Activated naive CD8-positive, alpha-beta T cell treated with anti-CD3 and anti-CD28 coated beads, Interleukin-2, amount 10 ng/mL, durations not matched to agents 7 days and 5 days (primary cell): ENCODE data around the gene C10orf62. TPM values are rescaled to one million over a fixed set of nuclear protein-coding genes. Genes with fewer than 3 reads are reported as not detected.

ENCODE experiments used
- ATAC-seq: fragments of 150-1000 bp; cut with Tn5 transposase; one replicate; pipeline ENCODE4 v1.10.0; 2021; ENCODE audit warnings: low read depth, moderate library complexity
- POLR2A ChIA-PET: fragments of 350-600 bp; sonication (Branson Sonifier 250); formaldehyde crosslinking; loops from one replicate; lab custom pipeline; 2021; ENCODE audit warnings: antibody characterized with exemption; lab: Charles Lee
- DNase-seq: peaks from one replicate; pipeline ENCODE4 v3.0.0; 2021
- H3K27ac Mint-ChIP-seq: one replicate; pipeline ENCODE4 v1.8.0; 2022; ENCODE audit warnings: mild to moderate bottlenecking, mixed read lengths
- H3K27me3 Mint-ChIP-seq: one replicate; pipeline ENCODE4 v1.8.0; 2022; ENCODE audit warnings: mild to moderate bottlenecking, moderate library complexity, mixed read lengths
- H3K36me3 Mint-ChIP-seq: one replicate; pipeline ENCODE4 v1.8.0; 2021; ENCODE audit warnings: mild to moderate bottlenecking, mixed read lengths
- H3K4me1 Mint-ChIP-seq: one replicate; pipeline ENCODE4 v1.8.0; 2021; ENCODE audit warnings: mixed read lengths
- H3K4me3 Mint-ChIP-seq: one replicate; pipeline ENCODE4 v1.8.0; 2022; ENCODE audit warnings: mild to moderate bottlenecking, moderate library complexity, mixed read lengths
- H3K9me3 Mint-ChIP-seq: one replicate; pipeline ENCODE4 v1.8.0; 2021; ENCODE audit warnings: mixed read lengths
- total RNA-seq, 2 experiments: library from RNA; stranded (reverse); gene quantifications; one replicate each; pipeline ENCODE4 v1.2.3, GENCODE V29; 2021

The C10orf62 gene
- total RNA-seq, 2 experiments from 2014 or later, result not detected

DNA sequence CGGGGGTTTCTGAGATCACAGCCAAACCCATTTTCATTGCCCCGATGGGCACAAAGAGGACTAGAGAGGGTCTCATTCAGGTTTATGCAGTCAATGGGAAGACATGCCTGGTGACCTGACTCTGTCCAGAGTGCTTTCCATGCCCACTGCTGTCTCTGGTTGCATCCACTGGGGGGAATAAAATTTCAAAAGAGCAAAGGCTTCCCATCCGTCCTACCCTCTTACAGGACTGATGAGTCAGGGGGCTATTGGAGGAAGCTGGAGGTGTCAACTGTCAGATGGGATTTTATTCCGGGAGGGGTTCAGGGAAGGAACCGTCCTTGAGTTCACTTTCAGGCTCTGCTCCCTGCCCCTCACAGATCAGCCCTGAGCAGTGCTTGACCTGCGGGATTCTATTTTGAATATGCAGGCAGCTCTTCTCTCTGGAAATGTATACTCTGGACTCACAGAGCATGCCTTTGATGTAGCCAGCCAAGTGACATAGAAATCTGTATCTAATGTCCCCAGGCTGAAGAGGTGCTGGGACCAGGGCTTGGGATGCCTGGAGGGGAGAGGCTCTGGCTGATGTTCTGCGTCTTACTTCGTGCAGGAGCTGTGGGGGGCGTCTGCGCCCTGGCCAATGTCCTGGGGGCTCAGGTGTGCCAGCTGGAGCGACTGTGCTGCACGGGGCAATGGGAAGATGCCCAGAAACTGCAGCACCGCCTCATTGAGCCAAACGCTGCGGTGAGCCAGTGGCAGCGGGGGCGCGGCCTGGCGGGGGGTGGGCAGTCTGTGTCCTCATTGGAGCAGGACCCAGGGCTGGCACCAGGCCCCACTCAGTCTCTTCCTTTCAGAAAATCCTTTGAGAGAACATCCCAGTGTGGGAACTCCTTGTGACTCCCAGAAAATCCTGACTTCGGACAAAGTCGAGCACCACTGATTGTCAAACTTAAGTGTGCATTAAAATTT, 12.0 kb downstream of the C10orf62 start:
- DNase-seq (no peak), ATAC-seq (no peak)
- no peaks in the 10 kb centered on the region for H3K36me3 Mint-ChIP-seq
- H3K27ac Mint-ChIP-seq, result no peak overlapping the region
- no peaks in the 10 kb centered on the region for H3K9me3 Mint-ChIP-seq
- POLR2A ChIA-PET, result no interaction called here
- H3K4me1 Mint-ChIP-seq, result no peaks in the 10 kb centered on the region
- H3K27me3 Mint-ChIP-seq, result peaks cover 7% of the 10 kb centered on the region
- H3K4me3 Mint-ChIP-seq, result no peak overlapping the region

DNA sequence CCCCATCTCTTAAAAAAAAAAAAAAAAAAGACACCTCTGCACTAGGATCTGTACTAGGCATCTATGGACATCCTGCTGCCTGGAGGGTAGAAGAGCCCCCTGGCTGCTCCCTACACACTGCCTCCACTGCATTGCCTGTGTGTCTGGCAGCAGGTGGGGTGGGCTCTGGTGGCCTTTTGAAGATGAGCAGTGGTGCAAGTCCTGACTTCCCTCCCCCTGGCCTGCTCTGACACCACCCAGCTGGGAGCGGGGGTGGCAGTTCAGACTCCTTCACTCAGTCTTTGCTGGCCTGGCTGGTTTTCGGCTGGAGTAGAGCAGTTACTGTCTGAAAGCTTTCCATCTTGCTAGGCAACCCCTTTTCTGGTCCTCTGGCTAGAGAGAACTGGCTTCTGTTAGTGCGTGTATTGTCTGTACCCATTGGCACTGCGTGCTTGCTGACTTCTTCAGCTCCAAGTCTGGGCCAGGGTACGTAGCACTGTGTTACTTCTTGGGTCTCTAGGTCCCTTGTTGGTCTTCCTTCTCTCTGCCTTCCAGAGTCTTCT, 17.6 kb downstream of the C10orf62 start:
- Mint-ChIP-seq H3K27ac (no peak overlapping the region), H3K4me3 (no peak overlapping the region), H3K4me1 (no peaks in the 10 kb centered on the region), H3K9me3 (no peaks in the 10 kb centered on the region), H3K36me3 (no peaks in the 10 kb centered on the region), H3K27me3 (peaks cover 4% of the 10 kb centered on the region)
- POLR2A ChIA-PET, result no interaction called here
- DNase-seq, result no peak
- no peak for ATAC-seq

DNA sequence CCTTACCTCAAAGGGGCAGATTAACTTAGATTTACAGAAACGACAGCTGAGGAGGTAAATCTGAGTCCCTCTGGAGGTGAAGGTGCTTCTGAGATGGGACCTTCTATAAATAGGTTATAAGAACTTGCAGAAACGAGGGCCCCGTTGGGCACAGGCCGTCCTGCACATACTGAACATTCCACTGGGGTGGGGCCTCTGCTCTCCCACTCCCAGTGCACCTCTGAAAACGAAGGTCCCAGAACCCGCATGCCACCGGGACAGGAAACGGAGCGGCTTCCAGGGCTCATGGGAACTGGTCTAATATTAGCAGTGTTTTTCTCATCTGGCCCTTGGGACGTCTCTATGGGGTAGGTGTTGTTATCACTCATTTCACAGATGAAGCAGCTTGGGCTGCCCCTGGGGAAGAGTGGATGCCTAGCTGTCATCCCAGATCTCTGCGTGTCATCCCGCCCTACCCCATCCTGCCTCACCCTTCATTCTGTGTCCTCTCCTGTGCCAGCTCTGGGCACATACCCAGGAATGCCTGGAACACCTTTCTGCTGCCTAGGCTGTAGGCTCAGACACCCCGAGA, 19.6 kb downstream of the C10orf62 start:
- H3K4me3 Mint-ChIP-seq, result no peak overlapping the region
- no peak overlapping the region for H3K27ac Mint-ChIP-seq
- POLR2A ChIA-PET, result no interaction called here
- DNase-seq (no peak), ATAC-seq (no peak)
- H3K27me3 Mint-ChIP-seq, result peaks cover 3% of the 10 kb centered on the region
- no peaks in the 10 kb centered on the region for H3K36me3 Mint-ChIP-seq
- H3K4me1 Mint-ChIP-seq, result no peaks in the 10 kb centered on the region
- no peaks in the 10 kb centered on the region for H3K9me3 Mint-ChIP-seq

DNA sequence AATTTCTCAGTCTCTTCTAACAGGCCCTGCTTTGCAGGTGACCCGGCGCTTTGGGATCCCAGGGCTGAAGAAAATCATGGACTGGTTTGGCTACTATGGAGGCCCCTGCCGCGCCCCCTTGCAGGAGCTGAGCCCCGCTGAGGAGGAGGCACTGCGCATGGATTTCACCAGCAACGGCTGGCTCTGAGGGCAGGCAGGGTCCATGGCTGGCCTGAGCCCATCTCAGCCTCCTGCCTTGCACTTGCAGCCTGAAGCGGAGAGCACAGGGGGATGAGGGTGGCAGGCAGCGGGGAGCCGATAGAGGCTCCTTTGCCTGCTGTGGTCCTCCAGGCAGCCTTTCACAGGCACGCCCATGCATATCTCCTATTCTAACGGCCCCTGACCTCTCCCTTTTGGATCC, 22.0 kb downstream of the C10orf62 start:
- Mint-ChIP-seq H3K36me3 (no peaks in the 10 kb centered on the region), H3K27ac (no peak overlapping the region), H3K27me3 (no peaks in the 10 kb centered on the region), H3K9me3 (no peaks in the 10 kb centered on the region), H3K4me3 (no peak overlapping the region), H3K4me1 (no peaks in the 10 kb centered on the region)
- ATAC-seq (no peak), DNase-seq (no peak)
- POLR2A ChIA-PET, result no interaction called here

DNA sequence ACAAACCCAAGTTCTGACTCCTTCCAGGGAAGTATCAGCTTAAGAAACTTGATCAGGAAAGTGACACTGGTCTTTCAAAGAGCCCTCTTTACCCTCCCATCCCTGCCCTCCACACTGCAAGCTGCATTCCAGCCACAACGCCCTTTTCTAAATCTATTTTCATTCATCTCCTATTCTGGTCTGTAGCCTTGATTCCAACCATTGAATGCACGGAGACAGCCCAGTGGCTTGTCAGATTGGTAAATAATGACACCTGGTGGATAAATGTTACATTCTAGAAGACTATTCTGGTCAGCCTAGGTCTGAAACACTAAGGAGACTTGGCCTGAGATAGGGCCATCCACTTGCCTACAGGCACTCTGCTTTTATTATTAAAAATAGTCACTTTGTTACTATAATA, 22.9 kb downstream of the C10orf62 start:
- Mint-ChIP-seq H3K4me3 (no peak overlapping the region), H3K27me3 (no peaks in the 10 kb centered on the region), H3K36me3 (no peaks in the 10 kb centered on the region), H3K9me3 (no peaks in the 10 kb centered on the region), H3K27ac (no peak overlapping the region), H3K4me1 (no peaks in the 10 kb centered on the region)
- ATAC-seq (peak; percentile 60), DNase-seq (no peak)
- POLR2A ChIA-PET, result no interaction called here

DNA sequence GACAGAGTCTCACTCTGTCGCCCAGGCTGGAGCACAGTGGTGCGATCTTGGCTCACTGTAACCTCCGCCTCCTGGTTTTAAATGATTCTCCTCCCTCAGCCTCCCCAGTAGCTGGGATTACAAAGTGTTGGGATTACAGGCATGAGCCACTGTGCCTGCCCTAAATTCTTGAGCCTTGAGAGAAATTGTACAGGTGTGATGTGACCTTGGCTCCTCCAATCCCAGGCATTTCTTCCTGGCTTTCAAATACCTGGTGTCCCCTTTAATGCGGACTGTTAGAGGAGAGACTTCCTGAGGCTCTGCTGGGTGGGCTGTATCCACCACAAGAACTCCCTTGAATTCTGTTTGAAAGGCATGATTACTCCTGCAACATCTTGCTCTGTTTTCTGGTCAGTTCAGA, 28.8 kb downstream of the C10orf62 start:
- Mint-ChIP-seq H3K36me3 (no peaks in the 10 kb centered on the region), H3K27me3 (no peaks in the 10 kb centered on the region), H3K4me3 (no peak overlapping the region), H3K27ac (no peak overlapping the region), H3K4me1 (no peaks in the 10 kb centered on the region), H3K9me3 (no peaks in the 10 kb centered on the region)
- POLR2A ChIA-PET, result no interaction called here
- ATAC-seq (no peak), DNase-seq (no peak)

DNA sequence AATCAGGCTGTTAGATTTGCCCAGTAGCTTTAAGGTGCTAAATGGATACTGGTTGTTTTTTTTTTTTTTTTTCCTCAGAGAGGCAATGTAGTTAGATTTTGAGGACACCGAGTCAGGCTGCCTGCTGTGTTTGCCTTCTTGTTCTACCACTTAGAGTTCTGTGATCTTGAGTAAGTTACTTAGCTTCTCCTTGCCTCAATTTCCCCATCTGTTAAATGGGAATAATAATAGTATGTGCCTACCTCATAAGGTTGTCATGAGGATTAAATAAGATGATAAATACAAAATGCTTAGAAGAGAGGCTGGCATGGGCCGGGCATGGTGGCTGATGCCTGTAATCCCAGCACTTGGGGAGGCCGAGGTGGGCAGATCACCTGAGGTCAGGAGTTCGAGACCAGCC, 29.2 kb downstream of the C10orf62 start:
- POLR2A ChIA-PET, result no interaction called here
- H3K4me1 Mint-ChIP-seq, result no peaks in the 10 kb centered on the region
- no peaks in the 10 kb centered on the region for H3K9me3 Mint-ChIP-seq
- H3K36me3 Mint-ChIP-seq, result no peaks in the 10 kb centered on the region
- no peak overlapping the region for H3K4me3 Mint-ChIP-seq
- no peaks in the 10 kb centered on the region for H3K27me3 Mint-ChIP-seq
- H3K27ac Mint-ChIP-seq, result no peak overlapping the region
- DNase-seq (no peak), ATAC-seq (no peak)

DNA sequence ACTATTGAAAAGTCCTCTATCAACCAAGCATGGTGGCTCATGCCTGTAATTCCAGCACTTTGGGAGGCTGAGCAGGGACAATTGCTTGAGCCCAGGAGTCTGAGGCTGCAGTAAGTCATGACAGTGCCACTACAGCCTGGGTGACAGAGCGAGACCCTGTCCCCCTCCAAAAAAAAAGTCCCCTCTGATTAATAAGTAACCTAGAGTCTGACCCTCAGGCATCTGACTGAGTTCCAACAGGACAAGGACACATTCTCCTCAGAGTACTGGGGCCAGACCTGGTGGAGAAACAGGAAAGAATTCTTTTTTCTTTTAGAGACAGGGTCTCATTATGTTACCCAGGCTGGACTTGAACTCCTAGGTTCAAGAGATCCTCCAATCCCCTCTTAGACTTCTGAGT, 33.8 kb downstream of the C10orf62 start:
- POLR2A ChIA-PET, result no interaction called here
- no peak overlapping the region for H3K4me3 Mint-ChIP-seq
- no peak overlapping the region for H3K27ac Mint-ChIP-seq
- H3K4me1 Mint-ChIP-seq, result no peaks in the 10 kb centered on the region
- ATAC-seq, result no peak
- H3K27me3 Mint-ChIP-seq, result no peaks in the 10 kb centered on the region
- DNase-seq, result no peak
- no peaks in the 10 kb centered on the region for H3K36me3 Mint-ChIP-seq
- H3K9me3 Mint-ChIP-seq, result no peaks in the 10 kb centered on the region

DNA sequence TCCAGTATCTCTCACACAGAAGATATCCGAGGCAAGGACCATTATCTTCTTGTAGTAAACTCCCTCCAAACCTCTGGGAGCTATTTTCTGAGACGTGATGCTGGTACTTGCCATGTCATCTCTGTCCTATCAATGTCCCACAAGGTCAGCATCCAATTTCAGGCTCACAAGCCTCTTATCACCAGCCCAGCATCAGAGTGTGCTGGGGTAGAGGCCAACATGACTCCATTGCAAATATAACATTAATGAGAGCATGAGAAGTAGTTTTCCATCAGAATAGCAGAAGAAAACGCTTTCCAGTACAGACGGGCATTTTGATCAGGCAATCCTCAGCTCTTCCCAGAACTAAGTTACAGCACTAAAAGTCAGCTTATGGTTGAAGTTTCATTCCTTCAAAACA, 38.2 kb downstream of the C10orf62 start:
- no peak for ATAC-seq
- Mint-ChIP-seq H3K27ac (no peak overlapping the region), H3K4me1 (peaks cover 5% of the 10 kb centered on the region), H3K36me3 (no peaks in the 10 kb centered on the region), H3K4me3 (no peak overlapping the region), H3K27me3 (no peaks in the 10 kb centered on the region), H3K9me3 (peaks cover 1% of the 10 kb centered on the region)
- no peak for DNase-seq
- POLR2A ChIA-PET, result no interaction called here

DNA sequence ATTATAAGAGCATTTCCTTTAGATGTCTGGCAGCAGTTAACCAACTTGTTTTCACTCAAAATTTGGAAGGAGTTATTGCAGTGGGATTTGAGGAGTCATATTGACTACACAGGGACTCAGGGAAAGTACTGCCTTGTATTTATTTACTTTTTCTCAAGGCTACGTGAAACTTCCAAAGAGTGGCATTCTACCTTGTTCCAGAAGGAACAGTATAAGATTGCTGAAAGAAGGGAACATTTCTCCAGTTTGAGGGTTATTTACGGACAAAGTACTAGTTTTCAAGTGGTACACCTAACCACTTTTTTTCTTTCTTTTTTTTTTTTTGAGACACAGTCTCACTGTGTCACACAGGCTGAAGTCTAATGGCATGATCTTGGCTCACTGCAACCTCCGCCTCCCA, 38.7 kb downstream of the C10orf62 start:
- peaks cover under 1% of the 10 kb centered on the region for H3K36me3 Mint-ChIP-seq
- peaks cover 1% of the 10 kb centered on the region for H3K9me3 Mint-ChIP-seq
- H3K27ac Mint-ChIP-seq, result no peak overlapping the region
- DNase-seq (no peak), ATAC-seq (no peak)
- H3K4me1 Mint-ChIP-seq, result peaks cover 10% of the 10 kb centered on the region
- POLR2A ChIA-PET, result no interaction called here
- H3K27me3 Mint-ChIP-seq, result no peaks in the 10 kb centered on the region
- no peak overlapping the region for H3K4me3 Mint-ChIP-seq

DNA sequence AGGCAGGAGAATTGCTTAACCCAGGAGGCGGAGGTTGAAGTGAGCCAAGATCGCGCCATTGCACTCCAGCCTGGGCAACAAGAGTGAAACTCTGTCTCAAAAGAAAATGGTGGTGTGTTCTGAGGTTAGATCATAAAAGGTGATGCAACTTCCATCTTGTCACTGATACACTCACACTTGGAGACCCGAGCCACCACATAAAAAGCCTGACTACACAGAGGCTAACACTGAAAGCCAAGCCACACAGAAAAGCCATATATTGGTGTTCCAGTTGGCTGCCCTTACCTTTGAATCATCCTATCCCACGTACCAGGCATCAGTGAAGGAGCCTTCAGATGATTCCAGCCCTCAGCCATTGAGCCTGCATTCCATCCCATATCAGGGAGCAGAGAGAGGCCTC, 39.8 kb downstream of the C10orf62 start:
- POLR2A ChIA-PET, result interaction anchor here (0.7 kb wide), 1 partner anchor 121 kb away, joined by 3 read pairs; no protein-coding TSS in a partner anchor
- H3K9me3 Mint-ChIP-seq, result peaks cover 1% of the 10 kb centered on the region
- peaks cover 2% of the 10 kb centered on the region for H3K36me3 Mint-ChIP-seq
- no peak overlapping the region for H3K4me3 Mint-ChIP-seq
- peaks cover 16% of the 10 kb centered on the region for H3K4me1 Mint-ChIP-seq
- no peaks in the 10 kb centered on the region for H3K27me3 Mint-ChIP-seq
- no peak overlapping the region for H3K27ac Mint-ChIP-seq
- no peak for DNase-seq
- ATAC-seq, result no peak

DNA sequence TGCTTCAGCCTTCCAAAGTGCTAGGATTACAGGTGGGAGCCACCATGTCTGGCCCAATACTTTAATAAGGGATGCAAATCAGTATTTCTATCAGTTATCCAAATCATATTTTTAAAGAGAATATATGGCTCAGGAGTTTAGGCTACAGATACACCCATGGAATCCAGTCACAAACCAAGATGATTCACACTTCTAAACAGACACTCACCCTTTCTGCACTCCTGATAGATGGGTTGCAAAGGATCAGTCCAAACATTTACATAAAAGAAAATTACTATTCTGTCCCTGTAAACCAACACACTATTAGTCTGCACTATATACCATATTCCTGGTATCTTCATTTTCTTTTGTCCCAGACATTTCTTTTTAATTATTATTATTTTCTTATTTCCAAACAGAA, 41.6 kb downstream of the C10orf62 start:
- Mint-ChIP-seq H3K4me3 (no peak overlapping the region), H3K27ac (no peak overlapping the region)

DNA sequence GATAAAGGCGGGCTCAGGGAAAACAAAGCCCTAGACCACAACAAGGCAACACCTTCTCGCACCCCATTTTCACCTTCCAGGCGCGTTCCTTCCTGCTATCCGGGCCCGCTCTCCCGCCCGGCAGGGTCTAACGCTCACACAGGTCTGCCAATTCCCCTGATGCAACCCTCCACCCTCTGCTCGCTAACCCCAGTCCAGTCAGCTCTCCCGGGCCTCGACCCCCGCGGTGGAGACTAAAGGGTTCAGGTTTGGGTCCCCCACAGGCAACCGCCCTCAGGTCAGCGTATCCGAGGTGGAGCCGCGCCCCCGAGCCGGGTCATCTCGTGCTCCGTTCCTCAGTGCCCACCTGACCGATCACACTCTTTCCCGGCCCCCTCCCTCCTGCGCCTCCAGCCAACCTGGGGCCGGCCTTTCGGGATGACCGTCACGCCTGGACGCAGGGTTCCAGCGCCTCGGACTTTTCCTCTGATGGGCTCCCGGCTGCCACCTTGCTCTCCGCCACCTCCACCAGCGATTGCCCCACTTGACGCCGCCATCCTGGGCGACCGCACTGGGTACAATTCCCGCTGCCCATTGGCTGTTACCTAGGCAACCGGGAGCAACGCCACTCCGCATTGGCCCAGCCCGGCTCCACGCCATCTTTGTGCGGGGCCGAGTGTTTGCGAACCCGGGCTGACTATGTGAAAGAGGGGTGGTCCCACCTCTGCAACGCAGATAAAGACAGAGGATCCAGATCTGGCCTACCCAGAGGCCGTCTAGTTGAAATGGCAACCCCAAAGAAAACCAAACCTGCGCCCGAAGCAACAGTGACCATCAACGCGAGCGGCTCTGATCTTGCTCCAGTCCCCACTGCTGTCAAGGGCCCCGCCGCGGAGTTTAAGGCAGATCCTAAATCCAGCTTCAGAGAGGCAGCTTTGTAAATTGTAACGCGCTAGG, 43.7 kb downstream of the C10orf62 start, which contains the start of gene MORN4:
Gene MORN4, minus strand, starts transcription at position 552 of the 936 bp plus-strand sequence. CDS start 13,847 bp downstream, outside the sequence.
- Mint-ChIP-seq H3K27me3 (no peaks in the 10 kb centered on the region), H3K9me3 (peaks cover 1% of the 10 kb centered on the region), H3K4me1 (peaks cover 16% of the 10 kb centered on the region), H3K4me3 (peak within 1 kb of the TSS; percentile 95), H3K27ac (peak within 1 kb of the TSS; percentile 83), H3K36me3 (peaks cover 2% of the 10 kb centered on the region)
- peak; percentile 98 for ATAC-seq
- POLR2A ChIA-PET, result interaction anchor here (0.5 to 0.6 kb wide), 2 partner anchors 16 to 163 kb away, joined by 3 read pairs; no protein-coding TSS in a partner anchor
- DNase-seq, result peak; percentile 89

More for the DNA sequence above, 41.6 kb downstream of the C10orf62 start:
- ATAC-seq (no peak), DNase-seq (no peak)
- peaks cover 1% of the 10 kb centered on the region for H3K9me3 Mint-ChIP-seq
- peaks cover 2% of the 10 kb centered on the region for H3K36me3 Mint-ChIP-seq
- H3K4me1 Mint-ChIP-seq, result peaks cover 16% of the 10 kb centered on the region
- POLR2A ChIA-PET, result interaction anchor here (1.2 kb wide), 1 partner anchor 136 kb away, joined by 3 read pairs; no protein-coding TSS in a partner anchor
- H3K27me3 Mint-ChIP-seq, result no peaks in the 10 kb centered on the region
